Dermis blood vessel endothelial cell (primary cell): ENCODE data around the gene SMG6. TPM values are rescaled to one million over a fixed set of nuclear protein-coding genes. Genes with fewer than 3 reads are reported as not detected.
"Not testable (repeated sequence)": the region's sequence is repeated elsewhere in the genome, so short reads cannot be mapped to it uniquely, and the experiment has no call there.

Experiments used
- DNase-seq: peaks from one replicate; pipeline ENCODE4 v3.0.0; 2010
- total RNA-seq: library from RNA; depleted of rRNA; stranded (reverse); fragments of >200 nt; gene quantifications from 2 replicates; pipeline ENCODE4 v1.2.3, GENCODE V29; 2014

The SMG6 gene
- total RNA-seq, 1 donor from 2014 or later, result 29.3 TPM

DNA sequence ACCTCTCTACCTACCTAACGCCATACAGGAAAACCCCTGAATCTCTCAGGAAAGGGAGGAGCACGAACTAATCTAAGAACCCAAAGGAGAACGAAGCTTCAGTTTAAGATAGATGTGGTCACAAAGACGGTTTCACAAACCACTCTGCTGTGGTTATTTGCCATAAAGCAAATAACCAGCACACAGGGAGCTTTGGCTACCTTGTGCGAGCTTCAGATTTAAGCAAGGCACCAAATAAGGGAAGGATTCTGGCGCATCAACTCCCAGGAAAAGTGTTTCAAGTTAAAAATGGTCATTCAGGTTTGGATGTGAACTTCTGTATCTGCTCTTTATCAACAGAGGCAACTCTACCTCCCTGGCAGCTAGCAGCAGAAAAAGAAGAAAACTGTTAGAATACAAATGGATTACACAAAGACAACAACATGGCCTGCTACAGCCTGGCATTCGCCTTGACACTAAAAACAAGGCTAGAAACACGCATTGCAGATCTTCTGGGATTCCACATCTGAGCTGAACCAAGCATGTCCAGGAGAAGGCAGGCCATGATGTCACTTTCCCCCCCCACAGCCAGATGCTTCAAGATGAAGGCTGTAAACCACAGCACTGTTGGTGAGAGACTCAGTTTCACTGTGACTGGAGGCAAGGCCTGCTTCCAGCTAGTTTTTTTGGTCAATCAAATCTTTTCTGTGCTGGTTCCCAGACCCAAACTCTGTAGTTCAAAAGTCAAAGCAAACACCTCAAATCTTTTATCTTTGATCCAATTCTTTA lies 43.6 kb downstream of the SMG6 start:
- DNase-seq, result no peak

DNA sequence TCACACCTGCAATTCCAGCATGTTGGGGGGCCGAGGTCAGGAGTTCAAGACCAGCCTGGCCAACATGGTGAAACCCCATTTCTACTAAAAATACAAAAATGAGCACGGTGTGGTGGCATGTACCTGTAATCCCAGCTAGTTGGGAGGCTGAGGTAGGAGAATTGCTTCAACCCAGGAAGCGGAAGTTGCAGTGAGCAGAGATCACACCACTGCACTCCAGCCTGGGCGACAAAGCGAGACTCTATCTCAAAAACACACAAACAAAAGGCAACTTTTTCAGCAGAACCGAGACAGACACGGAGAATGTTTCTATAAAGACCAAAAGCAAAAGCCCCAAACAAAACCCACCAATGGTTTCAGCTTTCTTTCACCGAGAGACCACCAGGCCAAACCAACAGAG lies 44.8 kb downstream of the SMG6 start:
- DNase-seq, result not testable (repeated sequence)

DNA sequence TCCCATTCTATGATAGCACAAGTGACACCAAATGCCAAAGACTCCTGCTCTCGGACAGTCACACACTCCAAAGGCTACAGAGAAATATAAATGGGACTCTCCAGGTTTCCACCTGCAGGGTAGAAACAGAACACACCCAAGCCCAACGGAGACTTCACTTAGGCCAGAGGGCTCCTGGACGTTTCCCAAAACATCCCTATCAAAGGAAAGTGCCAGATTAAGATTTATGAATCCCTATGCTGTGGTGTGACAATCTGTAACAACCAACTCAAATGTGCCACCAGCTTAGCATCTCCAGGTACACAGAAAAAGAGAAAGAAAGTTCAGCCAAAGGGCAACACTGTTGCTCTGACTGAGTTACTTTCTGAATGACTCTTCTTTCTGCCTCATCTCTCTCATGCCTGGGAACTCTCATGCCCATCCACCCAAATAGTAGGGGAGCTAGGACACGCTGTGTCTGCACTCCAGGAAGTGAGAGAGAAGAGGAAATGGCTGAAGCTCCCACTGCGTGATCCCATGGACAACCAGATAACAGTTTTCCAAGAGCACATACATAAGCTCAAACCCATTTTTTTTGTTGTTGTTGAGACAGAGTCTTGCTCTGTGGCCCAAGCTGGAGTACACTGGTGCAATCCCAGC lies 49.7 kb downstream of the SMG6 start:
- no peak for DNase-seq

DNA sequence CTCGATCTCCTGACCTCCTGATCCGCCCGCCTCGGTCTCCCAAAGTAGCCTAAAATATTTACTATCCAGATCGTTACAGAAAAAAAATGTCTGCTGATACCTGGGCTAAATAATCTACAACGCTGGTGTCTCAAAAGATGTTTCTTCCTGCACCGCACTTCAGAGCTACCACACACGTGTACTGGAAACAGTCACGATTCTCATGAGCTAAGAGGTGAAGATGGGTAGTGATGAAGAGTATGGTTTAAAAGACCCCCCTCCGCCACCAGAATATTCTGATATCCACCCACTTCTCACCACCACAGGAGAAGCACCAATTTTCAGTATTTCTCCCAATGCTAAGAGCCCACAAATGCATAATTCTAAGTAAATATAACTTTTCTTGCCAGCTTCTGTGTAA lies 50.2 kb downstream of the SMG6 start:
- no peak for DNase-seq

DNA sequence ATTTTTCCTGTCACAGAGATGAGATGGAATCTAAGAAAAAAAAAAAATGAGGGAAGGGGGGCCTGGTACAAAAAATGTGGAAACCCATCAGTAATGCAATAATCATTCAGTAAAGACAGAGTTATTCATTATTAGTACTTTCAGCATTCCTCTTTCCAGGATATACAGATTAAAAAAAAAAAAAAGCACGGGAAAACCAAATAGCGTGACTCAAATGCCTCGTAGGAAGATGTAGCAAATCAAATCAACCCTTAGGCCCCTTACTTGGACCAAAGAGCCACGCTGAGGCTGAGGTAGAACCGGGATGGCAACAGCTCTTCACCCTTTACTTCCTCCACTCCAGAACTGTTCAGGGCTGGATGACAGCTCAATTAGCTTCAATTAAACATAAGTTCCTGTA lies 52.5 kb downstream of the SMG6 start:
- DNase-seq, result no peak

DNA sequence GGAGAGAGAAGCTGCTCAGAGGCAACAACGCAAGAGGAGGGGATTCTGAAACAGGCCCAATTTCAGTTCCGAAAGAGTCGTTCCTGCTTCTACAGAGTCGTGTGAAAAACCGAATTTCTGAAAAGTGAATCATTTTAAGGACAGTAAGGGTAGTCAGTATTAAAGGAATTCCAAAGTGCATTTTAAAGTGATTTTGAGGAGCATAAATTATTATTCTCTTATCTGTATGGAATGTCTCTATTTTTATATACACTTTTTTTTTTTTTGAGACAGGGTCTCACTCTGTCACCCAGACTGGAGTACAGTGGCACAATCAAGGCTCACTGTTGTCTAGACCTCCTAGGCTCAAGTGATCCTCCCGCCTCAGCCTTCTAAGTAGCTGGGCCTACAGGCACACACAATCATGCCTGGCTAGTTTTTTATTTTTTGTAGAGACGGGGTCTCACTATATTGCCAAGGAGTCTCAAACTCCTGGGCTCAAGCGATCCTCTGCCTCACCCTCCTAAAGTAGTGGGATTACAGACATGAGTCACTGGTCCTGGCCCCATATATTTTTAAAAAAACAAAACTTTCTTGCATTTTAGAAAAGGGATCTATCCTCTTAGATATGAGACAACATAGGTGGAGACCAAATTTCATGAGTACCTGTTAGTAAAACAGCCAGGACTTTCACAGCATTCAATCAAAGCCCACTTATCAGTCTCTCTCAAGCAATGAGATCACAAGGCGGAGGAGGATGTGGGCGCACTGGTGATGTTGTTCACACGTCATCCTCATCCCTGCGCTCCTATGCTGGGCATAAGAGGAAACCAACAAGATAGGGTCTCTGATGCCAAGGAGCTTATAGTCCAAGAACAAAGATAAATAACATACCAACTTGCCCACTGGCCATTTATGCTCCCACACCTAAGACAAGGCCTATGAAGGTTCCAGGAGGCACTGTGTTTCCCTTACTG lies 53.2 kb downstream of the SMG6 start:
- DNase-seq, result no peak

DNA sequence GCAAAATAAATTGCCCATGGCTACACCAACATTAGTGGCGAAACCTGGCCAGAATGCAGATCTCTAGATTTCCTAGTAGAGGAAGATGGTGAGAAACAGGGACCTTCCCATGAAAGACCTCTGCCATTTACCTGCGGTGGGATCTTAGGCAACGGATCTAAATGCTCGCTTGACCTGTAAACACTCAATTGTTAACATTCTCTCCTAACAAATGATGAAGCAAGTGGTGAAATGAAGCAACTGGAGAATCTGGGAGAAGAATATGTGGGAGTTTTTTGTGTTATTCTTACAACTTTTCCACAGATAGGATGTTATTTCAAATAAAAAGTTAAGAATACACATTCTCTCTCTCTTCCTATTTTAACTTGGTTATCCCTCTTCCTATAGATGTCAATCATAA lies 56.6 kb downstream of the SMG6 start:
- no peak for DNase-seq

DNA sequence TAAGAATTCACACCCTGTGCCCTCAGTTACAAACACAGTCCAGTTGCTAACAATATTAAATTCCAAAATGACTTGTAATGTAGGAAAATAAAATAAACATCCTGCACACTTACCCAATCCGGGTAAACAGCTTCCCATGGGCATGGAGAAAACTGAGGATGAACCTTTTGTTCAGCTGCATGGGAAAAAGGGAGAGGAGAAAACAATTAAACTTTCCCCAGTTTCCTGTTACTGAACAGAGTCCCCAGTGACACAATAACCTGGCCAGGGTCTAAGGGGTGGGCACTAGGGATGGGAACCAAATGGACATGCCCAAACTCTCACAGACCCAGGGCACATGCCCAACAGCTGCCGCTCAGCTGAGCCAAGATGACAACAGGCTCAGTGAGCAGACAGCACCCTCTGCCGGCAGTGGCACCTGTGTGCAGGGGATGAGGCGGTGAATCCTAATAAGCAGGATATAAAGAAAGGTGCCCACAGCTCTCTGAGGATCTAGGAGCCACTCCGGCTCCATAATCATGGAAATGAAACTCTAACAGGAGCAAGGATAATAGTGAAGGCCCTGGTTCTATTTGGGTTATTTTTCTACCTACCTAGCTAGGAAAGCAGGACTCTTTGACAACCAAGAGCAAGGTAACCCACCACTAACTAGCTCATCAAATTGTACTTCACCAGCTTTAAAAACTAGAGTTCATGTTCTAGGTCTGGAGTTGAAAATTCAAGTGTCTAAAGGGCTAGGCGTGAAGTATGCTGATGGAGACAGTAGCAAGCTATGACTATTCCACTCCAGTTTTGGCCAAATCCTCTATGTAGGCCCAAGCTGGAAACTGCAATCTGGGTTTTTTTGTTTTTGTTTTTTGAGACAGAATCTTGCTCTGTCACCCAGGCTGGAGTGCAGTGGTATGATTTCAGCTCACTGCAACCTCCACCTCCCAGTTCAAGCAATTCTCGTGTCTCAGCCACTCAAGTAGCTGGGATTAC lies 58.8 kb downstream of the SMG6 start:
- DNase-seq, result peak; percentile 93

DNA sequence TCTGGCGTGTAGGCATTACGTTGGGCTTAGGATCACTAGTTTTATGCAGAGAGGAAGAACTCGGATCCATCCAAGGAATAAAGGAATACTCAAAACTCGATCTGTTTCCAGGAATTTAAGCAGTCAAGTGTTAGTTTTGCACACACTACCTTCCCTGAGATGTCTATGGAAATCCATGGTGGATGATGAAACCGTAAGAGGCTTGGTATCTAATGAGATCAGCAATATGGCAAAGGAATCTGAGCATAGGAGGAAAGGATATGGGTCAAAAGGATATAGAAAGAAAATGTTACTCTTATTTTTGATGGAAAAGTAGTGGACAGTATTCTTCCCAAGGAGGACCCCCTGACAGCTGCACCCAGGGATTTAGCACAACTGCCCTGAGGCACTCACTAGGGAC lies 59.6 kb downstream of the SMG6 start:
- DNase-seq, result no peak

DNA sequence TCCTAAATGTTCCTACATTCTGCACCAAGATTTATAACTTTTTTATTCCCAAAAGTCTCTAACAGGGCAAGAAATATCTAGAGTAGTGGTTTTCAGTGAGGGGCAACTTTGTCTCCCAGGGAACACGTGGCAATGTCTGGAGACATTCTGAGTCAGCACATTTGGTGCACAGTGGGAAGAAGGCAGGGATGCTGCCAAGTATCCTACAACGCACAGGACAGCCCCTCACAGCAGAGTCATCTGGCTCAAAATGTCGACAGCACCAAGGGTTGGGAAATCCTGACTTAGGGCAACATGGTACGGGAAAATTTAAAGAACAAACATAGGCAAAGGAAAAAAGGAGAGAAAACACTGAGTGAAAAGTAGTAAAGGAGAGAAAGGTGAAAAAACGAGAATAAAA lies 61.8 kb downstream of the SMG6 start:
- no peak for DNase-seq

DNA sequence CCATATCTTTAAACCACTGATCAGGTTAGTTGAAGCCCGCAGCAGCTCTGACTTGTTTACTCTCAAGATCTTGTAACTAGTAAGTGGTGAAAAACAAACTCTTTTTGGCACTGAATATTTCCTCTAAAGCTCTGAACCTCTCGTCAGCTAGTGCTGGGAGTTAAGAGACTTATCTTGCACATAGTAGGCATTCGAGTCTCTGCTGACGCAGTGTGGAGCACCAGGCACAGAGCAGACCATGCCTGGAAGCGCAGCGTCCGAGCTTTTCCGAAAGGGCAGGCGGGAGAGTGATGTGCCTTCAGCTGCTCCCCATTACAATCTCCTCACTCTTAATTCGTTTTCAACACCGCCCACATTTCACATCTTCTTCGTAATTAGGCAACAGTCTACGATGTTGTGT lies 63.0 kb downstream of the SMG6 start:
- no peak for DNase-seq

DNA sequence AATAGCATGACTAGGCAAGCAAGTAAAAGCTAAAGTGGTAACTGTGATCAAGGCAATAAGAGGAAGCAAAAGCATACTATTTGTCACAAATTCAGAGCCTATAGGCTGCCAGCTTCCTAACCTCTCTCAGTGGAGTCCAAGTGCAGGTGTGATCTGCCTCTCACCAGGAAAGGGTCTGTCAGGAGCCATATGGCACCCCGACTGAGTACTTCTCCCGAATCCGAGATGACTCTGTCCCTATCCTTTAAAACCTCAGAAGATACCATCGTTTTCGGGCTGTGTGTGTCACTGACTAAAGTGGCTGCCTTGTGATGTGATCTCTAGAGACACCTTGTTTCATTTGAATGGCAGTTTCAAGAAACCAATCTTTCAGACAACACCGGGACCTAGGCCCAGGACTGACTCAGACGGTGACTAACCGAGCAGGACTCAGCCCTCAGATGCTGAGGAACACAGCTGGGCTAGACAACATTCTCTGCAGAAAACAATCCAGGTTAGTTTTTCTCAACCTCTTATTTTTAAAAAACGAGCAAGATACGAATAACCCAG lies 63.6 kb downstream of the SMG6 start:
- peak; percentile 89 for DNase-seq

DNA sequence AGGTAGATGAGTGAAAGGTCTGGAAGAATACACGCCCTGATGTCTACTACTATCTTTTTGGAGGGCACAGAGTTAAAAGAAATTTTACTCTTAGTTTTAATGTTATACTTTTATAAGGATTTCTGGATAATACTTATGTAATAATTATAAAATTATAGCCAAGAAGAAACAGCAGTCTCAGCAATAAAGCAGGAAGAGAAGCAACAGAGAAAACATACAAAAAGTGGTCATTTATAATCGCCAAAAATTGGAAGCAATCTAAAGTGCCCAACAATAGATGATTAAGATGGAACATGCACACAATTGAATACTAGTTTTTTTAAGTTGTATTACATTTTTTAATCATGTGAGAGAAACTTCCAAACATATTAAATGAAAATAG lies 64.4 kb downstream of the SMG6 start:
- no peak for DNase-seq

DNA sequence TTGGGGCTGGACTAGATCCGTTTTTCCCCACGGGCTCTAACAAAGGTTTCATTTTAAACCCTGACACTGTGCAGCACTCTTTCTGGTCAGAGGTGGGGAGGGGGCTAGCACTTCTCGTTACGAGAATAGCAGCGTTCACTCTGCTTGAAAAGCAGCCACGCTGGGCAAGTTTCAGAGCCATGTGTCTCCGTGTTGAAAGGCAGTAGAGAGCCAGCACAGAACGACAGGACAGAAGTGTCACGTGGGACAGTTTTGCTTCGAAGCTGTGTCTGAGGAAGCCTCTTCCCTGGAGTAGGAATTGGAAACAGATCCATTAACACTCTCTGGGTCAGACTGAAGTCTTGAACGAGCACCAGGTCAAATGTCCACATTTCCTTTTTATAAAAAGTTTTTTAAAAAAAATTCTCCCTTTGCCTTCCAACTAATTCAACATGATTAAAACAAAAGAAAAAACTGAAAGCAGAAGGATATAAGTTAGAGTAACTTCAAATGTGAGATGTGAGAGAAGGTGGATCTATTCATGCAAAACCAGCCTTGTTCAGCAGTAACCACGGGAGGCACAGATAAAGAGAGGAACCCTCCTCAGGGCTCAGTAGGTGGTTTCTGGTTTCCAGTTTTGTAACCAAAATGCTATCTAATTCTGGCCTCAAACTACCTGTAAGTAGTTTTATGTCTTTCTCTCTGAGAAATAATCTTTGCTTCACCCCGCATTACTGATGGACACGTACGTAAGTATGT lies 65.0 kb downstream of the SMG6 start:
- DNase-seq, result no peak

DNA sequence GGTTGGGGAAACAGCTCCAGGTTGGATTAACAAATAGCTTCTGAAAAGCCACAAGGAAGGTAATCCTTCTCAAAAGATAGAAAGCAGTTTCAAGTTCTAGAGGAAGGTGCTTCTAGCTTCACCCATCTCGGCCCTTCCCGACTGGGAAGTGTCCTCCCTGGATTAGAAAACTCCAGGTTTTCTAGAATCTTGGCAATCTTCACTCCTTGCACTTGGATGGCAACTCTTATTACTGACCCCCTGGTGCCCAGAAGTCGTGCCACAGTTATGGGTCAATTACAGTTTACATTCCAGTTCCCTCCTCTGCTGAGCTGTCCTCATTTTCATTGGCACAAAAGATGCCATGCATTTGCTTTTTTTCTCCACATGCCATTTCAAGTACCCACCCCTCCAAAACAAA lies 65.6 kb downstream of the SMG6 start:
- DNase-seq, result no peak

DNA sequence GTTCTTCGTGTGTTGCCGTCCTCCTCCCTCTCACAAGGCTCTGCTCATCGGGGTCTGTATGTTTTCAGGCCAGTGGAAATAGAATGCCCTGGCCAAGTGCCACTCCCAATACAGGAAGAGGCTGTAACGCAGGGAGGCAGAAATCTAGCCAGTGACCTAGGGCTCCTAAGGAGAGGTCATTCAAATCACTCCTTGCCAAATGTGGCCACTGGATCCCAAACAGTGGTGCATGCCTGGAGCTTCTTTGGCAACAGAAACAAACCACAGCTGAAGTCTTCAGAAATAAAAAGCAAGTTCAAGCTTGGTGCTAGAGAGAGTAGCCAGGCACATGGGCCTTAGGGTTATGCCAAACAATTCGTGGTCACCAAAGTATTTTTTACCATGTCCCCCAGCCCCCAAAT lies 66.1 kb downstream of the SMG6 start:
- peak; percentile 51 for DNase-seq

DNA sequence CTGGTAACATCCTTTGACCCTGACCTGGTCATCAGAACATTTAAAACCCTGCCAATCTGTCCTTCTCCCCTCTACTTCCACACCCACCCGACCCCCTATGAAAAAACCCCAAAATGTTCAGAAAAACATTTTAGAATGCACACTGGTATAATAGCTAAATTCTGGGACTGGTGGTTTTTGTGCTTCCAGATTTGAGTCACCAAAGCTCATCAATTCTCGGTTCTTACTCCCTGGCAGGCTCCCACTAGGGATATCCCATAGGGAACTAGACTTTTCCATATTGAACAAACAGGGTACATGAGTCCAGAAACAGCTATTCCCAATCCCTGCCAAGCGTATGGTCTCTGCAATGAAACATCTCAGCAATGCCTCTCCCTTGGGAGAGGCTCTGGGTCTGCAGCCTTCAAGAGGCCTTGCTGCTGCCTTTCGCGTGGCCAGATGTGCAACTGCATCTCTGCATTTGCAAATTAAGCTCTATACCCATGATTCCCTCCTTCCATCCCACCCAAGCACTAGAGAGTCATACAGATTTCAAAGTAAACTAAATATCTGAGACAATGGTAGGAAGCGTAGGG lies 67.7 kb downstream of the SMG6 start:
- DNase-seq, result no peak

DNA sequence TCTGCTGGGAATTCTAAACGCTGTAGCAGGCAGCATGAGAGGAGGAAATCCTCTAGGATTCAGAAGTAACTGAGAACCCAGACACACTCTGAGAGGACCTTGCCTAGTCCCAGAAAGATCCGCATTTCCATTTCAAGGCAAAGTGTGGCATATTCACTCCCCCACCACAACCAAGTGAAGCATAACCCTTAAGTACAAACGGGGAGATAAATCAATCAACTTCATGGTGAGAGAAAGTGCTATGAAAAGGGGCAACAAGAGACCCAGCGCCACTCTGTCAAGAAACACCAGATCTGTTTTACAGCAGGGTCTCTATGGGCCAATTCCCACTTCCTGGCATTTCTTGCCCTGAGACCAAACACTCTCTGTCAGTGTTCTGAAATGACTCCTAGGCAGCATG lies 68.3 kb downstream of the SMG6 start:
- DNase-seq, result no peak

DNA sequence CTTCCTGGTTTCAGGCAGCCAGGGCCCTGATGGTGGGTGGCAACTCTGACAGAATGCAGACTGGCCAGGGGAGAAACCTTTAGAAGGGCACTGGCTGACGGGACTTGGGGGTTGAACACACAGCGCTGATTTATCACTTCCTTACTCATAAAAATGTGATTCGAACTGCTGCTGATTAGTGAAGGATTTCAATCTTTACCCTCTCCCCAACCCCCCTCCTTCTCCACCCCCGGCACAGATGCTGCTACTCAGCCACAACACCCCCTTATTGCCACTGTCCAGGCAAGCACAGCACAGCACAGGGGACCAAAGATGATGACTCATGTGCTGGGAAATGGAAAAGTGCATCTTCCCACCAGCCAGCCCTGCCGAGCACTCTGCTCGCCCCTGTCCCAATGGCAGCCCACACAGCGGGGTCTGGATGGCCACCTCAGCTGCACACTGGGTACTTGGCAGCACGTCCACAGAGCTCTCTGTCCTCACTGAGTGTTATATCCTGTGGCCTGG lies 70.1 kb downstream of the SMG6 start:
- peak; percentile 57 for DNase-seq

DNA sequence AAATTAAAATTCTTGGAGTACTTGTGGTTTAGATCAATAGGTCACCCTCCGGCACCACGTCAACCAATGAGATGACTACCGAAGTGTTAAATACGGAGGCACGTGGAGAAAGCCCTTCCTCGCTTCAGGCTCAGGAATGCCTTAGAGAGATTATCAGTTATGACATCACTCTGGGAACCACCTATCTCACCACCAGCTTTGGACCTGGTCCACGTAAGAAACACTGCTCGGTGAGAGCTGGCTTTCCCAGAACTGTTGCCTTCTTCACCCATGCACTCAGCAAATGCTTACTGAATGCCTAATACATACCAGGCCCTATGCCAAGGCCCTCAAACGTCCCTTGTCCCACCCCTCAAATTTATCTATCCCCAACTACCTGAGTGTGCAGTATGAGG lies 71.3 kb downstream of the SMG6 start:
- peak; percentile 34 for DNase-seq

DNA sequence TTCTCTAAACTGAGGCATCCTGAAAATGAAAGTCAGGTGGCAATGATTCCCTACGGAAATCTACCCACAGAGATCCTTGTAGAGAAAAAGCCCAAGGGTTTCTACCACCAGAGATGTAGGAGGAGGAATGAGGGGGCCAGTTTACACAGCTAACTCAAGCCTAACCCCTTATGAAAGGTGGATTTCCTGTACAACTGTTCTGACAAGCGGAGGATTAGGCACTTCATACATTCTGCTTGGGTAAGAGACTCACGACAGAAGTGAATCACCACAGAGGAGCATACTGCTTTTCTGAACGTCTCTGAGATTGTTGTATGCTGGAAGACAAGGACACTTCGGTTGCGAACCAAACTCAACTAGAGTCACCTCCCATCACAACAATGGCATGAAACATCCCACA lies 72.7 kb downstream of the SMG6 start:
- DNase-seq, result no peak
